NCI-H1092 treated with DMSO at 0.1 percent for 48 hours (cell line): ENCODE results near the gene ZSWIM4.
"Not testable (repeated sequence)": the region's sequence is repeated elsewhere in the genome, so short reads cannot be mapped to it uniquely, and the experiment has no call there.

Source experiments
- DNase-seq: peaks from one replicate; lab custom pipeline; 2025; lab: John Stamatoyannopoulos, UW

The ZSWIM4 gene

DNA sequence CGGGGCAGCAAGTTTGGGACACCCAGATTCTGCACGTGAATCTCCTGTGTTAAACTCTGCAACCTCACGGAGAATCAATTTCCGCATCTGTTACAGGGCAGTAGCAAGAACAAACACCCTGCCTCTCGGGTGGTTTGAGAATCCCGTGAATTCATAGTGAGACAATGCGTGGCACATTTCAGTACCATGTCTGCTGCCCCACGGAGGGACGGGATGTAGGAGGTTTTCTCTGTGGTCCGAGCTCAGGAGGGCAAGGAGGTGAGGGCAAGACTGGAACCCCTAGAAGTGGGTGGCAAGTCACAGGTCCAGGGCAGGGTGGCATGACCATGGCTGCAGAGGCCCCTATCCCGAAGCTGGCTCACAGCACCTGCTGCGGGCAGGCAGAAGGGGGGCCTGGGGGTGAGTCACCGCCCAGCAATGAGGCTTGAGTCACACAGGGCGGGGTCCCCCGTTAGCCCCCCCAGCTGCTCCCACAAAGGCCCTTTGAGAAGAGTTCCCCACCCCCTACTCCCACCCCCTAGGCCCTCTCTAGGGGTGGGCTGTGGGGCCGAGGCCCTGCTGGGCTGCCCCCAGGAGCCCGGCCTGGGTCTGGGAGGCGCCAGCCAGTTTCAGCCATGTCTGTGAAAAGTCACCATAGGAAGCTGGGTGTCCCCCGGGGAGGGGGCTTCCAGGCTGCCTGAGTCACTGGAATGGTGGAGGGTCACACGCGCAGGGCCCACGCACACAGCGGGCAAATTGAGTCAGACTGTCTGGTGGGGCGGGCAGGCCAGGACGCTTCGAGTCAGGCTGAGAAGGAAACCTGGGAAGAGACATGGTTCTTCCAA is 55.9 kb downstream of the ZSWIM4 start:
- no peak for DNase-seq

- not testable (repeated sequence) for DNase-seq
Observed at GRCh38 chr19:13851734-13852114, 56.5 kb downstream of the ZSWIM4 start.

DNA sequence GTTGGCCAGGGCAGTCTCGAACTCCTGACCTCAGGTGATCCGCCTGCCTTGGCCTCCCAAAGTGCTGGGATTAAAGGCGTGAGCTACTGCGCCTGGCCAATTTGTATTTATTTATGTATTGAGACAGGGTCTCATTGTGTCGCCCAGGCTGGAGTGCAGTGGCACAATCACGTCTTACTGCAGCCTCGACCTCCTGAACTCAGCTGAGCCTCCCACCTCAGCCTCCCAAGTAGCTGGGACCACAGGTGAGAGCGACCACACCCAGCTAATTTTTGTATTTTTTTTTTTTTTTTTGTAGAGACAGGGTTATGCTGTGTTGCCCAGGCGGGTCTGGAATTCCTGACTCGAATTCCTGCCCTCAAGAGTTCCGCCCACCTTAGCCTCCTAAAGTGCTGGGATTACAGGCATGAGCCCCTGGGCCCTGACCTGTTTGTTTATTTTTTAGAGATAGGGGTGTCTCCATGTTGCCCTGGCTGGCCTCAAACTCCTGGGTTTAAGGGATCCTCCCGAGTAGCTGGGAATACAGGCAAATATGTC is 57.0 kb downstream of the ZSWIM4 start:
- not testable (repeated sequence) for DNase-seq

- DNase-seq = no peak
Observed at GRCh38 chr19:13856497-13856896, 61.3 kb downstream of the ZSWIM4 start.

GRCh38 chr19:13859361-13859880 is 64.2 kb downstream of the ZSWIM4 start:
- DNase-seq = no peak

- DNase-seq = no peak
Observed at GRCh38 chr19:13860679-13861391, 65.6 kb downstream of the ZSWIM4 start.

DNA sequence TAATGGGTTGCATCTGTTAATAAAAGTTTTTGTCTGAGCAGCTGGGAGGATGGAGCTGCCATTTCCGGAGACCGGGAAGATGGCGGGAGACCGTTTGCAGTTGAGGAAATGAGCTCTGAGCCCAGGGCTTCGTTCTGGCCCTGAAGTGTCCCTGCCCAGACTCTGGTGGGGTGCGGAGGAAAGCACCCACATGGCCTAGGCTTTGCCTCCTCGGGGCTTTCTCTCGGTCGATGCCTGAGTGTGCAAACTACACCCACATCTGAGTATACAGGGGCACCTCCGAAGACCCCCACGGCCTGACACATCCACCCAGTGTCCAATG is 66.1 kb downstream of the ZSWIM4 start:
- DNase-seq = no peak

DNA sequence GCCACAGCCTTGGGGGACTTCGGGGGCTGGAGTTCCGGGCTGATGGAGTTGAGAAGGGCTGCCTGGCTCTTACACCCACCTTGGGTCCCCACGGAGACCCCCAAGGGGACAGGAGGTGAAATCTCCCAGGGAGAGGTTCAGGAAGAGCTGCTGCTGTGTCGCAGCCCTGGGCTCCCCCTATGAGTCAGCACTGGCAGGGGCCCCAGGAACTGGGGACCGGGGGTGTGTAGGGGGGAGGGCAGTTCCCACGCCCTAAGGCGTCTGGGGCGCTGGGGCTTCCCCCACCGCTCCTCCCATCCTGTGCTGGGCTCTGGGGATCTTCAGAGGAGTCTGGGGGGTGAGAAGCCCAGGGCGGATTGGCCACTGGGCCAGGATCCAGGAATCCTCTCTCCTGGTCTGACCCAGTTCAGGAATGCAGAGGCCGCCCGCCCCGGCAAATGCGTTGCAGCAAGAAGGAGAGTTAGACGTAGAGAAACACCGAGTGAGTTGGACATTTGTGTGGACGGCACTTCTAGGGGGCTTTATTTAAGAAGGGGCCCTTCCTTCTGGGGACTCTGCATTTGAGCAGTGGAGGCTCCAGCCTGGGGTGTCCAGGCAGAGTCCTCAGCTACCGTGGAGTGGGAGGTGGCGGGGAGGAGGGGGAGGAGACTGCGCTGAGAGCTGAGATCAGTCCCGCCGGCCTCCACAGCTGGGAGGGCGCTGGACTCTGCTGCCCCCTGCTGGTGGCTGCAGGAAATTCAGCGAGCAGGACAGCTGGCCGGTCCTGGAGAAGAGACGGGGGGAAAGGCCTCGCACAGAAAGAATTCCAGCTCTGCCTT is 66.7 kb downstream of the ZSWIM4 start:
- peak; percentile 72 for DNase-seq

GRCh38 chr19:13864046-13864666 is 68.9 kb downstream of the ZSWIM4 start:
- no peak for DNase-seq

DNA sequence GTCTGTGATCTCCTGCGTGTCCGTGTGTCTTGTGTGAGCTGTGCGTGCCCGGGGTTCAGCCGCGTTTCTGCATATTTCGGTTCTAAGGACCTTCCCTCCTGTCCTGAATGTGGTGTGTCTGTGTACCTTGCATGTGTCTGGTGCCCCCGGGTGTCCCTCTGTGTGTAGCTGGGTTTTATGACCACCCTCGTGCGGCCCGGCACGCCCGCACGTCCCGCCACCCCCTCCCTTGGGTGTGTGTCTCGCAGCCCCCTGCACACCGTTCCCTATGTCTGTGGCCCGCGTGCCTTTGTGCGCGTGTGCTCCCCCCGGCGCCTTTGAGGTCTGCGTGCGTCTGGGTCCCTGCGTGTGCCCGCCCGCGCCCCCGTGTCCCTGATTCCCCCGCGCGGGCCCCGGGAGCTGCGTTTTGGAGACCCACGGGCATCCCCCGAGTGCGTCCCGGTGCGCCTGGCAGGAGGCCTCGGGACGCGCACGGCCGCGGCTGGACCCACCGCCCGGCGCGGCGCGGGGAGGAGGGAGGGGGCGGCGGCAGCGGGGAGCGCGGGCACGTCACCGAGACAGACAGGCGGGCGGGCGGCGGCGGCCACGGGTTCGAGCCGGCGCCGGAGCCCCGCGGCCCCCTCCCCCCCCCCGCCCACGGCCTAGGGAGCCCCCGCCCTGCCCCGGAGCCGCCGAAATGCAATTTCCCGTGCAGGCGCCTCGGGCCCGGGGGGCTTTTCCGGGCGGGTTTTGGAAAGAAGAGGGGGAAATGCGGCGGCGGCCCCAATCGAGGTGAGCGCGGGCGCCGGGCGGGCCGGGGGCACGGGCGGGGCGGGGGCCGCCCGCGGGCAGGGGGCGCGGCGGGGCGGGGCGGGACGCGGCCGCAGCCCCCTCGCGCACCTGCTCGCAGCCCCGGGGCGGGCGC is 69.7 kb downstream of the ZSWIM4 start:
- DNase-seq = no peak

DNA sequence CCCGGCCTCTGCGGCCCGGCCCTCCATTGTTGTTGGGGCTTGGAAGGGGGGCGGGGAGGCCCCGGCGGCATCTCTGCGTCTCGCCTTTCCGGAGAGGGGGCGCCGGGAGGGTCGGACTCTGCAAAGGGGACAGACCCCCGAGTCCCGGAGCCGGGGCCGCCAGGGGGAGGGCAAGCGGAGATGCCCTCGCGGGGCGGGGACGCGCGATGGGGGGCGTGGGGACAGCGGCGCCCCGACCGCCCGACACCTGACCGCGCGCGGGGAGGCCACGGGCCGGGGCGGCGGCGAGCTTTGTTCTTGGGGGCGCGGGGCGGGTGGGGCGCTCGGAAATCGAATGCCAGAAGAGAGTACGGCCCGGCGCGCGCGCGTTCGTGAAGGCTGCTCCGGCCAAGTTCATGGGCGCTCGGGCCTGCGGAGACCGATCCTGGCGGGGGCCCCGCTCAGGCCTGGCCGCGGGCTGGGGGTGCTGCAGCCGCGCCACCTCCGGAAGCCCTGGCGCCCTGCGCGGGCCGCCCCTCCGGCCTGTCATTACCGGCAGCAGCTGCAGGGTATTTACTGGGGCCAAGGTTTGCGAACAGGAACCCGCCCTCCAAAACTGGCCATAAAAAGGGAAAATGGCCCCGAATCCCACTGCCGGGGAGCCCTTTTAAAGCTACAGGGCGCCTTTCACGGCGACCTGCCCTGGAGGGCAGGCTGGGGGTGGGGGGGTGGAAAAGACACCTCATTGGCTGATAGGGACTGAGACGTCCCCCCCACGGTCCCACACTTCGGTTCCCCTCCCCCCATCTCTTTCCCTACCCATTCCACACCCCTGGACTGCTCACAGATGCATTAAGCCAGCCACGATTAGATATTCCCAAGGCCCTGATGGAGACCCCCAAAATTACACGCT is 70.6 kb downstream of the ZSWIM4 start:
- no peak for DNase-seq

DNA sequence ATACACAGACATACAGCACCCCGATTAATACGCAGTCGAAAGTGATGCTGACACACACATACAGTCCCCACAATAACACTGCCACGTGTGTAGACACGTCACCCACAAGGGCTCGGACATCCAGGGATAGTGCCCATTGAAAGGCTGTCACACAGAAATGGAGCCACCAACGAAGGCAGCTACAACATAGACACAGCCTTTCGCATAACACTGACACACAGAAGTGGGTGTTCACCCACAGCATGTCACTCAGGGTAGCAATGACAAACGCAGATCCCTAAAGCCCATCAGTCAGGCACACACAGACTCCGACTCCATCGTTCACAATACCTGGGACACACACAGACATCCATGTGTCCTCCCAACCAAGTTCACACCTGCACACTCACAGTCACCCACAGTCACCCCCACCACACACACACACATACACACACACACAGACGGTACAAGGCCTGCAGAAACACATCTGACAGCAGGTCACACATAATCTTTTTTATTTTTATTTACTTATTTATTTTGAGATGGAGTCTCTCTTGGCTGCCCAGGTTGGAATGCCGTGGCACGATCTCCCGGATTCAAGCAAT is 71.3 kb downstream of the ZSWIM4 start:
- no peak for DNase-seq

DNA sequence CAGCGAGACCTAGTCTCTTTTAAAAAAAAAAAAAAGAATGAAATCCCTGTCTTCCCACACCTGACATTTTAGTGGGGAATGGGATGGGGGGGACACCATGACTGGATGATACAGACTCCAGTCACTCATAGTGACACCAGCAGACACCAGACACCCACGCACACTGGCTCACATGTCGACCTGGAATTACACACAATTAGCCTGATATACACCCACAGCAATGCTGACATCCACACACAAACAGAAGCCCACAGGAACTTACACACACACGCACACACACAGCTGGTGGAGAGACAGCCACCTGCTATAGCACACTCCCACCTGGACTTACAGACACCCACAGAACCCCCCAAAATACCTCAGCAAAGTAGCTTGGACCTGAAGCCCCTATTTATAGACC is 73.4 kb downstream of the ZSWIM4 start:
- DNase-seq = no peak

GRCh38 chr19:13869281-13869680 is 74.0 kb downstream of the ZSWIM4 start:
- no peak for DNase-seq

GRCh38 chr19:13870873-13871272 is 75.6 kb downstream of the ZSWIM4 start:
- DNase-seq = no peak

DNA sequence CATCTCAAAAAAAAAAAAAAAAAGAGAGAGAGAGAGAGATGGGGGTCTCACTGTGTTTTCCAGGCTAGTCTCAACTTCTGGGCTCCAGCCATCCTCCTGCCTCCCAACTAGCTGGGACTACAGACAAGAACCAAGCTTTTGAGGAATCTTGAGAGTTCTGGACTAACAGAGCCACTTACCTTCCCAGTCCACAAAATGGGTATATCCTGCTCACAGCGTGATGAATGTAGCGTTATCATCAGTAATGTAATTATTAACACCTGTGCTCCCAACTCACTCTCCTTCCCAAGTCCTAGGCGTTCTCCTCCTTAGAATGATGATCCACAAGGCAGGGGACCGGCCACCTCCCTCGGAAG is 77.1 kb downstream of the ZSWIM4 start:
- no peak for DNase-seq

GRCh38 chr19:13872695-13873389 is 77.6 kb downstream of the ZSWIM4 start:
- no peak for DNase-seq

GRCh38 chr19:13873834-13874515 is 78.7 kb downstream of the ZSWIM4 start:
- DNase-seq = no peak
